GM19239 (cell line): ENCODE measurements around the gene ERCC1.

ENCODE experiments used
- DNase-seq: peaks from one replicate; pipeline ENCODE4 v3.0.0; 2011; ENCODE audit warnings: low spot score; ENCODE audit not compliant: insufficient read length
- FAIRE-seq: peaks from 2 replicates; lab custom pipeline; 2011; peaks lifted over from hg19 to GRCh38; lab: Jason Lieb, UNC

The ERCC1 gene

GRCh38 chr19:45370410-45371204 lies 53.1 kb downstream of the ERCC1 start, which contains the start of gene ERCC2:
Gene ERCC2, minus strand, starts transcription at chr19:45370573. Its CDS starts 33 bp downstream, at chr19:45370540.
- peak; percentile 94 for FAIRE-seq

DNA sequence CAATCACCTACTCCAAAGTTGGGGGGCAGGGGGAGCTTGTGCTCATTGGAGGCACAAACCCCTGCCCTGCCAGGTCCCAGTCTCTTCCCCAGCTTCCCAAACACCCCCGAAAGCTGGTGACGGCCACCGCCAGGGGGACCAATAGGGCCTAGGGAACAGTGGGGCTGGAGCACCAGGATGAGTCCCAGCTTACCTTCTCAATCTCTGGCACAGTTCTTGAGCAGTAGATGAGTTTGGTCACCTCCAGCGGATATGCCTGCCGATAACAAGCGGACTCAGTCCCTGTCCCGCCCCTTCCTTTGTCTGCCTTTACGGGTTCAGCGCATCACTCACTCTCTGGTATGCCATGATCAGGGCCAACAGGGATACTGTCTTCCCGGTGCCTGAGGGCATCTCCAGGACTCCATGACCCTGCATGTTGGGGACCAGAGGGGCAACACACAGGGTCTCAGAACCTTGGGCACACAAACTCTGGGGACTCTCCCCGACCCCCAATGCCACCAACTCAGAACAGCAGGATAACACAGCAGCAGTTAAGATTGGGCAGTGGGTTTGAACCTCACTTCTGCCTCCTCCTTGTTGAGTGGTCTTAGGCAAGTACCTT lies 54.9 kb downstream of the ERCC1 start:
- FAIRE-seq (no peak), DNase-seq (no peak)

More at GRCh38 chr19:45370410-45371204, 53.1 kb downstream of the ERCC1 start, which contains the start of gene ERCC2:
- DNase-seq = peak; percentile 100

GRCh38 chr19:45368127-45368526 lies 55.6 kb downstream of the ERCC1 start:
- no peak for FAIRE-seq
- DNase-seq = no peak

- no peak for FAIRE-seq
- no peak for DNase-seq
These were observed 59.0 kb downstream of the ERCC1 start for GRCh38 chr19:45364696-45365095.

- FAIRE-seq (no peak), DNase-seq (no peak)
These were observed 59.8 kb downstream of the ERCC1 start for GRCh38 chr19:45363861-45364459.

- DNase-seq (no peak), FAIRE-seq (no peak)
These were observed 61.4 kb downstream of the ERCC1 start for GRCh38 chr19:45362291-45362690.

- DNase-seq (no peak), FAIRE-seq (no peak)
These were observed 62.1 kb downstream of the ERCC1 start for GRCh38 chr19:45361608-45362007.

GRCh38 chr19:45358213-45358792 lies 65.4 kb downstream of the ERCC1 start:
- DNase-seq = no peak
- no peak for FAIRE-seq

DNA sequence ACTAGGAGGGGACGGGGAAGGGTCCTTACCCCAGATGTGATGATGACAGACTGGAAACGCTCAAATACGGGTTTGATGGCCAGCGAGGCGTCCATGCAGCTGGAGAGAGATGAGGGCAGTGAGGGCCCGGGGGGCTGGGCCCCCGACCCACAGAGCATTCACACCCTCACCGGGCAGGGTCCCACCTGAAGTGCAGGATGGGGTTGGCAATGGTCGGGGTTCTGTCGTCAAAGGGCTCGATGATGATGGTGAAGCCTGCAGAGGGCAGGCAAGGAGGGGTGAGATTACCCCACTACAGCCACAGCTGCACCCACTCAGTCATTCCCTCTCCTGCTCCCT lies 66.3 kb downstream of the ERCC1 start:
- FAIRE-seq (no peak), DNase-seq (no peak)
